Uterus (tissue), 4 donors: ENCODE results near the gene PHLPP1. TPM values are rescaled to one million over a fixed set of nuclear protein-coding genes. Genes with fewer than 3 reads are reported as not detected.
"Not testable (repeated sequence)": the region's sequence is repeated elsewhere in the genome, so short reads cannot be mapped to it uniquely, and the experiment has no call there.

Experiments
- DNase-seq, 2 donors: peaks; one replicate each; pipeline ENCODE4 v3.0.0-alpha.2; 2019 to 2020
- H3K27ac ChIP-seq, 2 donors: fragments of 200-600 bp; sonication (generic); 1 replicate in 1 of 2; 2 replicates in 1 of 2; pipeline ENCODE4 v1.5.1; 2016 to 2018
- H3K27me3 ChIP-seq, 2 donors: fragments of 200-600 bp; sonication (generic); one replicate each; pipeline ENCODE4 v1.5.1; 2018 to 2019; ENCODE audit warnings: control low read depth in 1 of 2
- H3K36me3 ChIP-seq, 2 donors: fragments of 200-600 bp; sonication (generic); one replicate each; pipeline ENCODE4 v1.5.1; 2019; ENCODE audit warnings: control low read depth in 1 of 2
- H3K4me1 ChIP-seq, 2 donors: fragments of 200-600 bp; sonication (generic); one replicate each; pipeline ENCODE4 v1.5.1; 2018 to 2019; ENCODE audit warnings: control low read depth in 1 of 2
- H3K4me3 ChIP-seq, 2 donors: fragments of 200-600 bp; sonication (generic); 1 replicate in 1 of 2; 2 replicates in 1 of 2; pipeline ENCODE4 v1.5.1; 2018 to 2019; ENCODE audit warnings: mild to moderate bottlenecking in 1 of 2
- H3K9me3 ChIP-seq, 2 donors: fragments of 200-600 bp; sonication (generic); one replicate each; pipeline ENCODE4 v1.5.1; 2019; ENCODE audit warnings: control low read depth in 1 of 2
- POLR2A ChIP-seq, 2 donors: fragments of 450-650 bp; IDR thresholded peaks; one replicate each; pipeline ENCODE4 v1.6.1; 2016; ENCODE audit warnings: antibody characterized with exemption in 2 of 2, mild to moderate bottlenecking in 1 of 2, moderate library complexity in 1 of 2
- intact Hi-C: fragments of 100-400 bp; cut with DNase I; formaldehyde crosslinking; loops from one replicate; pipeline ENCODE4 v1.15.1; 2023; ENCODE audit warnings: low total_unique reads
- total RNA-seq, 4 donors: library from RNA; depleted of rRNA in 3 of 4; stranded (reverse); fragments of >200 nt in 3 of 4; gene quantifications; one replicate each; pipeline versions ENCODE4 v1.1.0 to v1.2.4, GENCODE V29; 2014 to 2023
- TF ChIP-seq, protein P1 (sequence below), 4 experiments: fragments of 200-600 bp in 2 of 4; fragments of 450-650 bp in 2 of 4; sonication (generic) in 2 of 4; IDR thresholded peaks; one replicate each; pipeline ENCODE4 v1.5.1; 2016 to 2019; ENCODE audit warnings: antibody characterized with exemption in 4 of 4, mild to moderate bottlenecking in 2 of 4, moderate library complexity in 1 of 4
- donor health status: DM: yes; HTN: yes; CAD: no.

The PHLPP1 gene
- total RNA-seq, 4 donors from 2014 or later = 10.6 to 32.4 (median 14.1) TPM

GRCh38 chr18:62737241-62737873 is 22.0 kb downstream of the PHLPP1 start:
- peaks cover 7 to 11% of the 10 kb centered on the region in 2 donors for H3K4me1 ChIP-seq

DNA sequence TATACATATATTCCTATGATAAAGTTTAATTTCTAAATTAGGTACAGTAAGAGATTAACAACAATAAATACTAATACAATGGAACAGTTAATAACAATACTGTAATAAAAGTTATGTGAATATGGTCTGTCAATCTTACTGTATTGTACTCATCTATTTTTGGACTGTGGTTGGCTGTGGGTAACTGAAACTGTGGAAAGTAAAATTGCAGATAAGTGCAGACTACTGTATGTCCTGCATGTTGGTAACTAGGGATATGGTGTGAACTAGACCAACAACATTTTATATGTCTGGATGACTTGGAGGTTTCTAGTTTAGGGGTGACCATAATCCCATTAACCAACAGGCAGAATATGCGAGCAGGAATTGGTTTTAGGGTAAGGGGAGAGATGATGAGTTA is 23.3 kb downstream of the PHLPP1 start:
- H3K9me3 ChIP-seq = no peaks in the 10 kb centered on the region
- no peak for TF ChIP-seq POLR2A (IDR thresholded peaks at IDR 0.05)
- TF ChIP-seq, protein P1, sequence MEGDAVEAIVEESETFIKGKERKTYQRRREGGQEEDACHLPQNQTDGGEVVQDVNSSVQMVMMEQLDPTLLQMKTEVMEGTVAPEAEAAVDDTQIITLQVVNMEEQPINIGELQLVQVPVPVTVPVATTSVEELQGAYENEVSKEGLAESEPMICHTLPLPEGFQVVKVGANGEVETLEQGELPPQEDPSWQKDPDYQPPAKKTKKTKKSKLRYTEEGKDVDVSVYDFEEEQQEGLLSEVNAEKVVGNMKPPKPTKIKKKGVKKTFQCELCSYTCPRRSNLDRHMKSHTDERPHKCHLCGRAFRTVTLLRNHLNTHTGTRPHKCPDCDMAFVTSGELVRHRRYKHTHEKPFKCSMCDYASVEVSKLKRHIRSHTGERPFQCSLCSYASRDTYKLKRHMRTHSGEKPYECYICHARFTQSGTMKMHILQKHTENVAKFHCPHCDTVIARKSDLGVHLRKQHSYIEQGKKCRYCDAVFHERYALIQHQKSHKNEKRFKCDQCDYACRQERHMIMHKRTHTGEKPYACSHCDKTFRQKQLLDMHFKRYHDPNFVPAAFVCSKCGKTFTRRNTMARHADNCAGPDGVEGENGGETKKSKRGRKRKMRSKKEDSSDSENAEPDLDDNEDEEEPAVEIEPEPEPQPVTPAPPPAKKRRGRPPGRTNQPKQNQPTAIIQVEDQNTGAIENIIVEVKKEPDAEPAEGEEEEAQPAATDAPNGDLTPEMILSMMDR (IDR thresholded peaks at IDR 0.05) = no peak
- intact Hi-C loops = no loop called here

More at GRCh38 chr18:62737241-62737873, 22.0 kb downstream of the PHLPP1 start:
- intact Hi-C loops = no loop called here
- H3K27ac ChIP-seq = no peak overlapping the region
- H3K27me3 ChIP-seq = no peaks in the 10 kb centered on the region
- no peak for DNase-seq
- H3K9me3 ChIP-seq = peaks cover 0 to under 1% of the 10 kb centered on the region in 2 donors
- H3K4me3 ChIP-seq = no peak overlapping the region
- H3K36me3 ChIP-seq = no peaks in the 10 kb centered on the region
- TF ChIP-seq, protein P1 (IDR thresholded peaks at IDR 0.05) = no peak

GRCh38 chr18:62739911-62740310 is 24.6 kb downstream of the PHLPP1 start:
- Histone ChIP-seq H3K4me3 (no peak overlapping the region), H3K4me1 (peaks cover 6 to 7% of the 10 kb centered on the region in 2 donors), H3K27me3 (no peaks in the 10 kb centered on the region), H3K9me3 (no peaks in the 10 kb centered on the region), H3K36me3 (no peaks in the 10 kb centered on the region), H3K27ac (peak overlapping the region; percentile 16 to 60)
- no peak for DNase-seq
- intact Hi-C loops = no loop called here
- TF ChIP-seq, protein P1 (IDR thresholded peaks at IDR 0.05) = no peak
- TF ChIP-seq POLR2A (IDR thresholded peaks at IDR 0.05) = no peak

More for the DNA sequence above, 23.3 kb downstream of the PHLPP1 start:
- DNase-seq = no peak
- no peaks in the 10 kb centered on the region for H3K36me3 ChIP-seq
- H3K27ac ChIP-seq = no peak overlapping the region
- H3K27me3 ChIP-seq = no peaks in the 10 kb centered on the region
- H3K4me1 ChIP-seq = peaks cover 7 to 11% of the 10 kb centered on the region in 2 donors
- H3K4me3 ChIP-seq = no peak overlapping the region

DNA sequence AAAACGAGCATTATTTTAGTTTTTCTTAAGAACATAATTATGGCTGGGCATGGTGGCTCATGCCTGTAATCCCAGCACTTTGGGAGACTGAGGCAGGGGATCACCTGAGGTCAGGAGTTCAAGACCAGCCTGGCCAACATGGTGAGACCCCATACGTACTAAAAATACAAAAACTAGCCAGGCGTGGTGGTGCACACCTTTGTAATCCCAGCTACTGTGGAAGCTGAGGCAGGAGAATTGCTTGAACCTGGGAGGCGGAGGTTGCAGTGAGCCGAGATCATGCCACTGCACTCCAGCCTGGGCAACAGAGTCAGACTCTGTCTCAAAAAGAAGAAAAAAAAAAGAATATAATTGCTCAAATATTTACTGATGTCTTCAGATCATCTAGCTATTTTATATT is 25.3 kb downstream of the PHLPP1 start:
- DNase-seq, H3K4me1 ChIP-seq, H3K4me3 ChIP-seq, intact Hi-C loops, H3K27me3 ChIP-seq, H3K9me3 ChIP-seq, H3K36me3 ChIP-seq: not testable (repeated sequence)
- H3K27ac ChIP-seq = peak overlapping the region; percentile 51 to 60

GRCh38 chr18:62741118-62741566 is 25.8 kb downstream of the PHLPP1 start:
- peaks cover 6 to 7% of the 10 kb centered on the region in 2 donors for H3K4me1 ChIP-seq
- no peaks in the 10 kb centered on the region for H3K9me3 ChIP-seq
- no peaks in the 10 kb centered on the region for H3K36me3 ChIP-seq
- no peak overlapping the region for H3K4me3 ChIP-seq
- peak overlapping the region; percentile 51 to 60 for H3K27ac ChIP-seq
- TF ChIP-seq POLR2A (IDR thresholded peaks at IDR 0.05) = no peak
- TF ChIP-seq, protein P1 (IDR thresholded peaks at IDR 0.05) = no peak
- DNase-seq = peak in 1 of 2 donors; percentile 80
- intact Hi-C loops = no loop called here
- no peaks in the 10 kb centered on the region for H3K27me3 ChIP-seq
